ENCODE data around the gene EVI5.
"Not testable (repeated sequence)": the region's sequence is repeated elsewhere in the genome, so short reads cannot be mapped to it uniquely, and the experiment has no call there.

The EVI5 gene

DNA sequence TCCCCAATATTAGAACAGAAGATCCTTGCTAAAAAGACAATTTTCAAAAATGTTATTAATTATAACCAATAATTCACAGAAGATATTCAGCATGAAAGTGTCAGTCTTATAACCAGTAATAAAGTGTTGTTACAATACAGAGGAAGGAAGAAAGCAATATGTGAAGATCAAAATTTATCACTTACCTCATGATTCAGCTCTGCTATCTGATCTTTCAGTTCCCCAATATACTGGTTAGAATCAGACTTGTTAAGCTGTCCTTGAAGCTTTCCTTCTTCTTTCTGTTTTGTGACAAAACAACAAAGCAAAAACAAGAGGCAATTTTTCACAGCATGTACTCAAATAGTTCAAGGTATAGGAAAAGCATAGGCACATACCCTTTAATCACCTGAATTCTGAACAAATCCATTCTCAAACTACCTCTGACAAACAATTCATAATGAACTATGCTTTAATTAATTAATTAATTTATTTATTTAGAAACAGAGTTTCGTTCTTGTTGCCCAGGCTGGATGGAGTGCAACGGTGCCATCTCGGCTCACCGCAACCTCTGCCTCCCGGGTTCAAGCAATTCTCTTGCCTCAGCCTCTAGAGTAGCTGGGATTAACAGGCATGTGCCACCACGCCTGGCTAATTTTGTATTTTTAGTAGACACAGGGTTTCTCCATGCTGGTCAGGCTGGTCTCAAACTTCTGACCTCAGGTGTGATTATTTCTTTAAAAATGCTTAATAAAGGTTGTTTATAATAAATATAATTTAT, 221.3 kb downstream of the EVI5 start:
- no peak for DNase-seq

DNA sequence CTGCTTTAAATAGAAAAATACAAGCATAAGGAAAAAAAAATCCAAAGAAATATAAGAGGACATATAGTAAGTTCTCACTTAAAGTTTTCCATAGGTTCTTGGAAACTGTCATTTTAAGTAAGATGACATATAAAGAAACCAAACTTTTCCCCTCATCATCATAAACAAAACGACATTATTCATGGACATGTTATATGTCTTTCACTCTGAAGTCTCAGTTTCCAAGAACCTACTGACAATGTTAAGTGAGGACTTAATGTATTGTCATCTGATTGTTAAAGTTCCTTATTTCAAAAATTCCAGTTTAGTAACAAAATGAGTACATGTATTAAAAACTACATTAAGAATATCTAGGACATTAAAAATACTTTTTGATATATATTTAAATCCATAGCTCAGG, 228.6 kb downstream of the EVI5 start:
- no peak for DNase-seq

DNA sequence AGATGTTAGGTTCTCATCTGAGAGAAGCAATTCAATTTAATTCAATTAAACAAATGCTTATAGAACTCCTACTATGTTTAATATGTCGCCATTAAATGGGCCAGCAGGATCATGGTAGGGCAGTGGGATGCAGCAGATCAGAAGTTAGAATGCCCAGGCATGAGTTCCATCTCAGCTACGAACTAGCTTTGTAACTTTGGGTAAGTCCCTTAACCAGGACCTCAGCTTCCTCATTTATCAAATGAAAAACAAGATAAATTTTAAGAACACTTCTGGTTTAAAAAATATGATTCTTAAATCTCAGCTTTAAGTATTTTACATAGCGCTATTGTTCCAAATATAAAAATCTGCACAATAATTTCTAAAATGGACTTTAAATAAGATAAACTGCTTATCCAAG, 230.7 kb downstream of the EVI5 start:
- DNase-seq, result no peak

DNA sequence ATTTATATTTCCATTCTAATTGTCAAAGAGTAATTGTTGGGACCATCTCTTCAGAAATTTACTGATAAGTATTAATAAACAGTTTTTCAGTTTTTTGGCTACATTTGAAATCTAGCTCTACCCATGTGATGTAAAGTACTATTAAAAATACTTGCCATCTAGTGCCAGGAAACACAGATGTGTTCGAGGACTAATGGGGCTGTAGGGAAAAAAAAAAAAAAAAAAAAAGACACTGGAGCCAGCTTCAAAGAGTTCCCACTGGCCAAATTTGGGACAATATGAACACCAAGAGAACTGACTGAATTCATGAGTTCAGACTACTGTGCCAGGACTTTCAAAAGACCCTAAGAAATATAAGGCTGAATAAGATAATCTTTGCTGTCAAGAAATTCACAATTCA, 233.0 kb downstream of the EVI5 start:
- no peak for DNase-seq

DNA sequence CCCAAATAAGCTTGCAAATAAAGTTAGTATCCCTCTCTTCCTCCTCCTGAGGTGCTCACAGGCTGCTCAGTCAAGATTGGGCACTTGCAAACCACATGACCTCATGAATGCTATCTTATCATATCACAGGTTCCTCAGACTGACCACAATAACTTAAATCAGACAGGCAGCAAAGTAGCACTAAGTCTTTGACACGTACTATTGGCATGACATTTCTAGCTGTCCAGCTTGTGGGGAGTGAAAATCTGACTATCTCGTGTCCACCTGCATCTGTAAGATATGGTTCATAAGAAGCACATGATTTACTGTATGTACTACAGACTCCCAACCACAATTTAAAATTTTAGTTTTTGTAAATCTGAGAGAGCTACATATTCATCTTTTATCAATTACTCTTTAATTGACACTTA, 240.1 kb downstream of the EVI5 start:
- no peak for DNase-seq

DNA sequence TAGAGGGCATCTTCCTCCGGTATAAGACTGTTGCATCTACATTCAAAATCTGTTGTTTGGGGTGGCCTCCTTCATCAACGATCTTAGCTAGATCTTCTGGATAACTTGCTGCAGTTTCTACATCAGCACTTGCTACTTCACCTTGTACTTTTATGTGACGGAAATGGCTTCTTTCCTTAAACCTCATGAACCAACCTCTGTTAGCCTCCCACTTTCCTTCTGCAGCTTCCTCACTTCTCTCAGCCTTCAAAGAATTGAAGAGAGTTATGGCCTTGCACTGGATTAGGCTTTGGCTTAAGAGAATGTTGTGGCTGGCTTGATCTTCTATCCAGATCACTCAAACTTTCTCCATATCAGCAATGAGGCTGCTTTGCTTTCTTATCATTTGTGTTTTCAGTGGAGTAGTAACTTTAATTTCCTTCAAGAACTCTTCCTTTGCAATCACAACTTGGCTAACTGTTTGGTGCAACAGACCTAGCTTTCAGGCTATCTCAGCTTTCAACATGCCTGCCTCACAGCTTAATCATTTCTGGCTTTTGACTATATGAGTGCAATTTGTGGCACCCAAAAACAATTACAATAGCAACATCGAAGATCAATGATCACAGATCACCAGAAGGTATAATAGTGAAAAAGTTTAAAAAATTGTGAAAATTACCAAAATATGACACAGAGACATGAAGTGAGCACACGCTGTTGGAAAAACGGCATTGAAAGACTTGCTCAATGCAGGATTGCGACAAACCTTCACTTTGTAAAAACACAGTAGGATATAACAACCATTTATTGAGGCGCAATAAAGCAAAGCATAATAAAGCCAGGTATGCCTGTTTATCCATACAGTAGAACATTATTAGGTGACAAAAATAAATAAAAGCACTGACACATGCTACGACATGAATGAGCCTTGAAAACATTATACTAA, 241.5 kb downstream of the EVI5 start:
- no peak for DNase-seq

DNA sequence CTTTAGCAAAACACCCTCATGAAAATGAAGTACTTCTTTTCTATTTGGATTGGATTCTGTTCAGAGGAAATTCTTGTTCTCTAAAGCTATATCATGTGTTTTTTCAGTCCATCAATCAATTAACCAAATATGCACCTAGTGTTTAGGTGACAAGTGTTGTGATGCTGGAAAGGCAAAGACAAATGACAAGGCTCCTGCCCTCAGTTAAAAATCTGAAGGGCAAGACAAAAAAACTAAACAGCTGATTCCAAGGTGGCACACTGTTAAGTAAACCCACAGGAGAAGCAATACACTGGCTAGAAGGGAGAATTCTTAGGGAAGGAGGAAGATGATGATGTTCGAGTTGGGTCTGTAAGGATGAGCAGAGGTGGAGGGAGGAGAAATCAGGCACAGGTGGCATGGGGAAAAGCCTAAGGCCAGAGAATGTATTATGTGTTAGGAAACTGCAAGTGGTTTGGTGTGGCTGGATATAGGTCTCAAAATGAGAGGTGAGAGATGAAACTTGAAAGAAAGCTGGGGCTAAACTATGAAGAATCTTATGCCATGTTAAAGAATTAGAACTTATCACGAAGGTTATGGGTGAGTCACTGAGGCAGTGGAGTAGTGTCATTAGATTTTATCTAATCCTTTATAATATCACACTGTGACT, 246.4 kb downstream of the EVI5 start:
- DNase-seq, result peak; percentile 44

DNA sequence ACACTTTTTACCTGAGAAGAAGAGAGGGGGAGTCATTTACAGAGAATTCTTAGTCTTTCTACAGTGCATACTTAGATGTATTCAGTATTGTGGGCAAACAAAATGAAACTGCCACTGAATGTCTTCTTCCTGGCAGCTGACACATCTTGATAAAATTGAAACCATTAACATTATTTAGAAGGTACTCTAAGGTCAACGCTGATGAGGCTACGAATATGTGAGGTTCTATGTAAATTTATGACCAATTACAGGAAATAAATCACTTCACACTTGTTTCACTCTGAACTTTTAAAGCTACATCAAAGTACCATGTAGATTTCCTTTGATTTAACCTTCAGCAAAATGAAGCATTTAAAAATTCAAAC, 246.9 kb downstream of the EVI5 start:
- DNase-seq, result no peak

DNA sequence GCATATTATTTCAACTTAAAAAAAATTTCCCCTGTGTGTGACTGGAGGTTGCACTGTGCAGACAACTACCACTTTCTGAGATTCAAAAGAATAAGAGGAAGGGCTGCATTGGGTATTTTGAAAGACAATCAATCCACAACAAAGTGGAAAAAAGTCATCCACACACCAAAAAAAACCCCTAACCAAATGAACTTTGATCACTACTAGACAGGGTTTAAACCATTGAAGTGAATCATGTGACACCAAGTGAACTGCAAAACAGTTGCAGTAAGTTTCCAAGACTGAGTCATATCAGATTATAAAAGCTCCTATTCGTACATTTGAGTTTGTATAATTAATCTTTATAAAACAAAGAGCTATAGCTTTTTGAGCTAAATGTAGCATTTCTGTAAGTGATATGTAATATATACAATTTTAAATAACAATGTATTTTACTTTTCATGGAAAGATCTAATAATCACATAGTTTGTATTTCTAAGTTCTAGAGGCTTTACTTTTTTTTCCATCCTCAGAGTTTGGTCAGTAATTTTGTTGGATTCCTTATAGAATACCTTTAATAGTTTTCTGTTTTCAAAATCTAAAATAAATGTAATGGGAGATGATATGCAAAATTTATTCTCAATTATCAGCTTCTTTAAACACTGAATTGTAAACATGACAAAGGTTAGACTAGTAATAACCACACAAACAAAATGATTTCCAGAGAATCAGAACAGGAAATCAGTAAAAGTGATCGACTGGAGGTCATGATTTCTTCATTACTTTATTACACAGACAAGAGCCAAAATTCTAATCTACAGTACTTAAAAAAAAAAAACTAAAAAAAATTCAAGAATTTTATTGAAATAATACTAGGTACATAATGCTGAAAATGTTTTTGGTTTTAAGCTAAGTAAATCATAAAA, 247.7 kb downstream of the EVI5 start:
- no peak for DNase-seq

DNA sequence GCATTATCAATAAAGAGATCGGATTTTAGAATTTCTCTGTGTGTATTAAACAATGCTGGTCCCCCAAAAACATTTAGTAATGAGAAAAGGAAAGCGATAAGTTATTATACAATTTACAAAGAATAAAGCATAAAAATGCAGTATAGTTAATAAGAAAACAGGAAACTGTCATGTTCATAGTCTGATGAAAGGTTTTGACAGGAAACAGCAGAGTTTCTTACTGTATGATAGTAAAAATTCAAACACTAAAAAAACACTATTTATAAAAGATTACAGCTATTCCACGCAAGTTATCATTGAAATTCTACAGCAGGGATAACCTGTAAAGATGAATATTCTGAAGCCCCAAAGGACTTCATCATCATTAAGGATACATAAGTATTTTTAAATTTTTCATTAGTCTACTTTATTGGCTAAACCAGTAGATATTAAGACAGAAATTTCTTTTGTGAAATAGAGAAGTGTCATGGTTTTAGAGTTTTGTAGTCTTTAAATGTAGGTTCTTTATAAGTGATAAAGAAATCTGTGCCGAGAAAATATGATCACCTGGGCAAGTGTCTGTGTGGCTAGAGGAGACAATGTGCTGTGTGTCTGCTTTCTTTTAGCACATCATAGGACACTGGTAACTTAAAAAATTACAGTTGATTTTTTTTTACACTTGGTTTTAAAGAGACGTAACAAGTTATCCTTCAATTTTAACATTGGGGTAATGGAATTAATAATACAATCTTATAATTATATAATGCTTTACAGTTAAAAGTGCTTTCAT, 248.5 kb downstream of the EVI5 start:
- DNase-seq, result no peak

DNA sequence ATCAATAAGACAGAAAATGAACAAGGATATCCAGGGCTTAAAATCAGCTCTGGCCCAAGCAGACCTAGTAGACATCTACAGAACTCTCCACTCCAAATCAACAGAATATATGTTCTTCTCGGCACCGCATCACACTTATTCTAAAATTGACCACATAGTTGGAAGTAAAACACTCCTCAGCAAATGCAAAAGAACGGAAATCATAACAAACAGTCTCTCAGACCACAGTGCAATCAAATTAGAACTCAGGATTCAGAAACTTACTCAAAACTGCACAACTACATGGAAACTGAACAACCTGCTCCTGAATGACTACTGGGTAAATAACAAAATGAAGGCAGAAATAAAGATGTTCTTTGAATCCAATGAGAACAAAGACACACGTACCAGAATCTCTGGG, 252.5 kb downstream of the EVI5 start:
- not testable (repeated sequence) for DNase-seq

DNA sequence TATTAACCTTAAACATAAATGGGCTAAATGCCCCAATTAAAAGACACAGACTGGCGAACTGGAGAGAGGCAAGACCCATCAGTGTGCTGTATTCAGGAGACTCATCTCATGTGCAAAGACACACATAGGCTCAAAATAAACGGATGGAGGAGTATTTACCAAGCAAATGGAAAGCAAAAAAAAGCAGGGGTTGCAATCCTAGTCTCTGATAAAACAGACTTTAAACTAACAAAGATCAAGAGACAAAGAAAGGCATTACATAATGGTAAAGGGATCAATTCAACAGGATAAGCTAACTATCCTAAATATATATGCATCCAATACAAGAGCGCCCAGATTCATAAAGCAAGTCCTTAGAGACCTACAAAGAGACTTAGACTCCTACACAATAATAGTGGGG, 253.0 kb downstream of the EVI5 start:
- DNase-seq, result not testable (repeated sequence)

DNA sequence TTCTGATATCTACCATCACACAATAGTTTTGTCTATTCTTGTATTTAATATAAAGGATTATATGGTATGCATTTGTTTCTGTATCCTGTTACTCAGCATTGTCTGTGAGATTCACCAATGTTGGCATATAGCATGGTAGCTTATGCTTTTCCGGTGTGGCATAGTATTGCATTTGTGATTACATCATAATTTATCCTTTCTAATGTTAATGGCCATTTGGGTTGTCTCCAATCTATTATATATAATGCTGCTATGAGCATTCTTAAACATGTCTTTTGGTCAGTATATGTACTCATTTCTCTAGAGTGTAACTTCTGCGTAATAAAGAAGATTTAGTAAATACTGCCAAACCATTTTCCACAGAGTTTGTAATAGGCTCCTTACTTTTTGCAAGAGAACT, 257.2 kb downstream of the EVI5 start:
- no peak for DNase-seq

DNA sequence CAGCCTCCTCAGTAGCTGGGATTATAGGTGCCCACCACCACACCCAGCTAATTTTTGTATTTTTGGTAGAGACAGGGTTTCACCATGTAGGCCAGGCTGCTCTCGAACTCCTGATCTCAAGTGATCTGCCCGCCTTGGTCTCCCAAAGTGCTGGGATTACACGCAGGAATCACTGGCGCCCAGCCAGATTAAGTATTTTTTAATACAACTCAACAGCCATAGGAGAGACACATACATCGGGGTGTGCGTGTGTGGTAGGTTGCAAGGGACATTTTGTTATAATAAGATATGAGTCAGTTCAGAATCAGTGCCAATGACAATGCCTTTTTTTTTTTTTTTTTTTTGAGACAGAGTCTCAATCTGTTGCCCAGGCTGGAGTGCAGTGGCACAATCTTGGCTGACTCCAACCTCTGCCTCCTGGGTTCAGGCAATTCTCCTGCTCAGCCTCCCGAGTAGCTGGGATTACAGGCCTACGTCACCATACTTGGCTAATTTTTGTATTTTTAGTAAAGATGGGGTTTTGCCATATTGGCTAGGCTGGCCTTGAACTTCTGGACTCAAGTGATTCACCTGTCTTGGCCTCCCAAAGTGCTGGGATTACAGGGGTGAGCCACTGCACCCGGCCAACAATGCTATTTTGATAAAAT, 259.8 kb downstream of the EVI5 start:
- not testable (repeated sequence) for DNase-seq

DNA sequence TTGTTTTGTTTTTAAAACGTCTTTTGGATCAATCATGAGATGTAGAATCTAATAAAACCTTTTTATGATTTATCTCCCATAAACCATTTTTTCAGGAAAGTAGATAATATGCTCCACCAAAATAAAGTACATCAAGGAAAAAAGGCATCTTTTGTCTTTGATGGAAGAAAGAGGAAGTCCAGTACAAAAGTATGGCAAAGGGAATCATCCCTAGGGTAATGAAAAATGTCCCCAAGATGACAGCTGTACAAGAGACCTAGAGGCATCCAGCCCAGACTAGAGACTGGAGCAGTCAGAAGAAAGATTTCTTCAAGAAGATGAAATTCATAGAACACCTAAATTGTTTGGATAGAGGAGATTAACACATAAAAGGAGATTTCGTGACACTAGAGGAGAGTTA, 265.9 kb downstream of the EVI5 start:
- DNase-seq, result no peak

DNA sequence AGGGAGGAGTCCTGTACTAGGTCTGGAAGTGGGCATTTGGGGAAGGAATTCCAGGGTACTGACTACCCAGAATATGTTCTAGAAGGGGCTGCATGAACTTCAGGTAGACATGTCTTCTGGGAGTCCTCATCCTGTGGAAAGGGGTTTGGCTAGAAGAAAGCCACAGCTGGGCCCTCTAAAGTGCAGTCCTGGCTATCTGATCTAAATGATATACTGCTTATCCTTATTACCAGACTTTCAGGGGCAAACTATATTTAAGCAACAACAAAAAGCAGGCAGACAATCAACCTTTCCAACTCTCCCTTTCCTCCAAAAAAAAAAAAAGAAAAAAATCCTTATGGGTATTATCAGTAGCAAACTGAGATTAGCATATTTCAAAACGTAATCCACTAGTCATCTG, 268.3 kb downstream of the EVI5 start:
- DNase-seq, result no peak

DNA sequence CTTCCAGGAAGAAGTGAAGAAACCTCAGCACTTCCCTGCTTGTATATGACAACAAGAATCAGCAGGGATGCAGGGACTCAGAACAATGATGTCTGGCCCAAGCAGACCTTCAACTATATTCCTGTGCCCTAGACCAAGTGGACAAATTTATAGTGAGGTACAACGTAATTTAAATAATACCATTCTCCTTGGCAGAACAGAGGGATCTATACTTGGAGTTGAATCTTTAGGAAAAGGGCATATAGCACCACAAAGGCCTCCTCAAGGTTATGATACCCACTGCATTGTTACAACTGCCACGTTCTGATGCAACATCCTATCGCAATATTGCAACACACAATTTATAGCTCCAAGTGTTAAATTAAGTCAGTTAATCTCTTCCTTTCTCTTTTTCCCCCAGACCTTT, 269.1 kb downstream of the EVI5 start:
- DNase-seq, result no peak

DNA sequence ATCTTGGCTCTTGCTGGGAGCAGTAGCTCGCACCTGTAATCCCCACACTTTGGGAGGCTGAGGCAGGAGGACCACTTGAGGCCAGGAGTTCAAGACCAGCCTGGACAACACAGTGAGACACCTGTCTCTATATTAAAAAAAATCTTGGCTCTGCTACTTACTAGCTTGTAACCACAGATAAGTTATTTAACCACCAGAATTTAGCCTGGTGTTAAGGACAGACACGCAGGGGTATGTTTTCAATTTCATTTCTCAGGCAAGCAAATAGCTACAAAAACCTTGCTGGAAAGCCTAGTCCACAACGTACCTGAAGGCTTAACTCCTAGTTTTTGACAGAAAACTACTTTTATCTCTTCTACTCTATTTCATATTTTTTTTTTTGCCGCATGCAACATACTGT, 273.4 kb downstream of the EVI5 start:
- no peak for DNase-seq

DNA sequence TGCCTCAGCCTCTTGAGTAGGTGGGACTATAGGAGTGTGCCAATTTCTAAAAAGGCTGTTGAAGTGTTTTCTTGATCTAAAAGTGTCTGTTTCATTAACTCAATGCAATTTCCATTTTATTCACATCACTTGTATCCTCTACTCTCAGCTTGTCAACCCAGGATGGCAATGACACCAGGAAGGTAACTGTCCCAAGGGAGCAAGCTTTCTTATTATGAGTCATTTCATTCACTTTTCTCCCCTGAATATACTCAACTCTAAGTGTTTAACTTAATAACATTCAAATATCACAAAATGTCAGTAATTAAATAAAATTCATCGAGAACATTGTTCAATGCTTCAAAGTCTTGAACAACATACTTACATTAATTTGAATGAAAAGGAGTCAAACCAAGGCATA, 275.3 kb downstream of the EVI5 start:
- DNase-seq, result no peak

DNA sequence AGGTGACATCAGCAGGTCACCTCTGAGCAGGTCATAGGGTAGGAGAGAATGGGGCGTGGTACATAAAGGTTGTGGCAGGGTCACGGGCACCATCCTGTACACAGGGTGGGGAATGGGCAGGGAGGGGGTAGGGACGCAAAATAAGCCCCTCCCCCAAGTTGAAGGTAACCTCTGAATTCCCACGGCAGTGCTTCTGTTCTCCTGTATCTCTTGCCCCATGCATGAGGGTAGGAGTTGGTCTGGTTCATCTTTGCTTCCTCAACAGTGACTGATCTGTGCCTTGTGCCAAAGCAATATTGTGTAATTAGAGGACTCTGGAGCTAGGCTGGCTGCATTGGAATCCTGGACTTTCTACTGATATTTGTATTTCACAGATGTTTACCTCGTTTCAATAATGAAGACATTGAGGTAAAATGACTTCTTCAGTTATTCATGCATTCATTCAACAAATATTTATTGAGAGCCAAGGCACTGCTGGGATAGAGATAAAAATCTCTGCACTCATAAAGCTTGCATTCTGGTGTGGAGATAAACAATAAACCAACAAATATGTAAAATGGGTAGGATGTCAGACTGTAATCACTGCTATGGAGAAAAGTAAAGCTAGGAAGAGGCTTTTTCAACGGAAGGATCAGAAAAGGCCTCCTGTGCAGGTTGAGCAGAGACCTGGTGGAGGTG, 279.8 kb downstream of the EVI5 start:
- no peak for DNase-seq
